GM18909 (cell line): ENCODE measurements around the gene TBC1D17.

Experiments used
- ATAC-seq: cut with Tn5 transposase; IDR thresholded peaks from one replicate; pipeline ENCODE4 v1.9.1; 2021; ENCODE audit warnings: mild to moderate bottlenecking; ENCODE audit not compliant: unreplicated experiment, poor library complexity

TBC1D17 gene

GRCh38 chr19:49874503-49875157 lies 2.9 kb upstream of the TBC1D17 start:
- ATAC-seq = no peak

- no peak for ATAC-seq
These were observed 2.3 kb upstream of the TBC1D17 start for GRCh38 chr19:49875177-49875576.

- ATAC-seq = no peak
These were observed 1.6 kb upstream of the TBC1D17 start for GRCh38 chr19:49875857-49876421.

GRCh38 chr19:49876422-49877019 lies 981 bp upstream of the TBC1D17 start:
- peak; percentile 52 for ATAC-seq

GRCh38 chr19:49877879-49878743 lies 609 bp downstream of the TBC1D17 start:
- ATAC-seq = peak; percentile 52

GRCh38 chr19:49878744-49879070 lies 1.2 kb downstream of the TBC1D17 start:
- ATAC-seq = no peak

GRCh38 chr19:49879243-49879963 lies 1.9 kb downstream of the TBC1D17 start:
- no peak for ATAC-seq

- no peak for ATAC-seq
These were observed 2.8 kb downstream of the TBC1D17 start for GRCh38 chr19:49880162-49880869.

GRCh38 chr19:49881186-49881585 lies 3.7 kb downstream of the TBC1D17 start:
- ATAC-seq = no peak

GRCh38 chr19:49881672-49882394 lies 4.3 kb downstream of the TBC1D17 start:
- ATAC-seq = no peak

- no peak for ATAC-seq
These were observed 5.1 kb downstream of the TBC1D17 start for GRCh38 chr19:49882643-49883042.

GRCh38 chr19:49883094-49883493 lies 5.6 kb downstream of the TBC1D17 start:
- ATAC-seq = no peak

GRCh38 chr19:49884109-49884508 lies 6.6 kb downstream of the TBC1D17 start:
- ATAC-seq = no peak

GRCh38 chr19:49884760-49885159 lies 7.3 kb downstream of the TBC1D17 start:
- ATAC-seq = no peak

GRCh38 chr19:49887037-49887664 lies 9.6 kb downstream of the TBC1D17 start:
- no peak for ATAC-seq

- ATAC-seq = no peak
These were observed 10.4 kb downstream of the TBC1D17 start for GRCh38 chr19:49887665-49888509.

GRCh38 chr19:49888510-49888824 lies 11.0 kb downstream of the TBC1D17 start:
- ATAC-seq = no peak

GRCh38 chr19:49889038-49889686 lies 11.7 kb downstream of the TBC1D17 start:
- no peak for ATAC-seq
